ENCODE data around the gene RSRP1. TPM values are rescaled to one million over a fixed set of nuclear protein-coding genes. Genes with fewer than 3 reads are reported as not detected.
A peak's percentile ranks its signal among the peaks of the same experiment; 100 is the strongest.
"Not testable (repeated sequence)": the region's sequence is repeated elsewhere in the genome, so short reads cannot be mapped to it uniquely, and the experiment has no call there.

The RSRP1 gene, protein sequence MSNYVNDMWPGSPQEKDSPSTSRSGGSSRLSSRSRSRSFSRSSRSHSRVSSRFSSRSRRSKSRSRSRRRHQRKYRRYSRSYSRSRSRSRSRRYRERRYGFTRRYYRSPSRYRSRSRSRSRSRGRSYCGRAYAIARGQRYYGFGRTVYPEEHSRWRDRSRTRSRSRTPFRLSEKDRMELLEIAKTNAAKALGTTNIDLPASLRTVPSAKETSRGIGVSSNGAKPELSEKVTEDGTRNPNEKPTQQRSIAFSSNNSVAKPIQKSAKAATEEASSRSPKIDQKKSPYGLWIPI
- 38.7 and 42.3 TPM in 2 replicates for polyA plus RNA-seq (2014; cell fraction: cytosol; rRNA removed)
- 349 and 355 TPM in 2 replicates for polyA plus RNA-seq (2014; cell fraction: nucleus; rRNA removed)

DNA sequence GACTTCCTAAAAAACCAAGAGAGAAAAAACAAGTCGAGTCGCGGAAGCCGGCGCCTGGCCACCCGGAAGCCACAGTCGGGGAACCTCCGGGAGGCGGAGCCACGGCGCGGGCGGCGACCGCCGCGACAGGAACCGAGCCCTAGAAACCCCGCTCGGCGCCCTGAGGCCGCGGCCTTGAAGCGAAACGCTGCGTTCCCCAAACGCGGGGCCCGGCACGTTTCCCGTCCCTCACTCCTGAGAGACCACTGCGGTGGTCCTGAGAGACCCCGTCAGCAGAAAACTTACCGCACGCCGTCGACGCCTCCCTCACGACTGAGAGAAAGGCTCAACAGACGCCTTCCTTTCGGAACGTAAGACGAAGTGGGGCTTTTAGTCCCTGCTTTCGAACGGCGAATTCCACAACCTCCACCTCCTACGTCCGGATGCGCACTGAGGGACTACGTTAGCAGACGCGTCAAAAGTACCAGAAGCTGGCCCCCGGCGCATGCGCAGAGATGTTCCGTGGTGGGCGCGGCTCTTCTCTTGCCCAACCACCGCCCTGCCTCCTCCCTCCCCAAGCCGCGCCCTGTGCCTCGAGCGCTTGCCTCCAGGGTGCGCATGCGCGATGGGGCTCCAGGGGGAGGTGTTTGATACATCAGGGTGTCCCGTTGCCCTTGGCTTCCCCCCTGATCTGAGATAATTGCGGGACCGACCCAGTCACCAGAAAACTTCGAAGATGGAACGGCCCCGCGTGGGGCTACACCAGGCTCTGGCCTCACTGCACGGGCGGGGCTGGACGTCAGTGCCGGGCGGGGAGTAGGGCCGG is at the start of gene RSRP1:
TSS of gene RSRP1 (minus strand) at position 431 of the 805 bp plus-strand sequence. CDS start 491 bp downstream, outside the sequence.
- DNase-seq (ENCODE audit: low spot score) = peak; percentile 98

DNA sequence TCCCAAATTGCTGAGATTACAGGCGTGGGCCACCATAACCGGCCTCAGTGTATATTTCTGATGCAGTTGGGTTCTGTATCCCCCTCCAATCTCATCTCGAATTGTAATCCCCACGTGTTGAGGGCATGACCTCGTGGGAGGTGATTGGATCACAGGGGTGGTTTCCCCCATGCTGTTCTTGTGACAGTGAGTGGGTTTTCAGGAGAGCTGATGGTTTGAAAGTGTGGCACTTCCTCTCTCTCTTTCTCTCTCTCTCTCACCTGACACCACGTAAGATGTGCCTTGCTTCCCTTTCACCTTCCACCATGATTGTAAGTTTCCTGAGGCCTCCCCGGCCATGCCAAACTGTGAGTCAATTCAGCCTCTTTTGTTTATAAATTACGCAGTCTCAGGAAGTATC is 49.2 kb upstream of the RSRP1 start:
- not testable (repeated sequence) for DNase-seq (ENCODE audit: low spot score)

DNA sequence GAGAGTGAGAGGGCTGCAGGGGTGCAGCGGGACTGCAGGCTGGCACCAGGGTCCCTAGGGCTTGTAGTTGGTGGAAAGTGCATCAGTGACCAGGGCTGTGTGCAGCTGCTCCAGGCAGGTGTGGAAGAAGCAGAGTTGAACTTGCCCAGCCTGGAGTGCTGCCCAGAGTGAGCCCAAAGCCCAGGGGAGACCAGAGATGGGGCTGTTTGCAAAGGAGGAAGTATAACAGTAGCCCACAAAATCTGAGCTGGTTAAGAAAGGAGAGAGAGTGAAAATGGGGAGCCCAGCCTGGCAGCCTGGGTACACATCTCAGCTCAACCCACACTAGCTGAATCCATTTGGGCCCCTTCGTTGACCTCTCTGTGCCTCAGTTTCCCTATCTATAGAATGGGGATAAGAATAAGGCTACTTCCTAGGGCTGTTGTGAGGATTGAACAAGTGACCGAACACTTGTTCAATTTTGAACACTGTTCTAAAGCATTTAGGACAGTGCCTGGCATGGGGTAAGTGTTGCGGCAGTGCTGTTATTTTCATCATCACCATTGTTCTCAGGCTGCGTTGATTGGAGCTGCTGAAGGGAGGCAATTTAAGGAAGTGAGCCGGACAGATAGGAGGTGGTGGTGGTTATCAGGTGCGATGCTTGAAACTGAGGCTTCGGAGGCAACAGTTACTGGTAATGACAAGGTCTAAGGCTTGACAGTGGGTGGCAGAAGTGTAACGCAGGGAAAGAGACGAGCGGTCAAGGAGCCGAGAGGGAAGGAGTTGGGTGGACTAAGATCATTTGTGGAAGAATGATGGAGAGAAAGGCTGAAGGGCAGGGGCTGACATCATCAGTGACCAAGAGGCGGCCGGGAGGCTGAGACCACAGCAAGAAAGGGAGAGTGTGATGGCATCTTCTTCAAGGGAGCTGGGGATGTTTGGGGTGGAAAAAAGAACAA is 47.9 kb upstream of the RSRP1 start:
- DNase-seq (ENCODE audit: low spot score) = not testable (repeated sequence)

DNA sequence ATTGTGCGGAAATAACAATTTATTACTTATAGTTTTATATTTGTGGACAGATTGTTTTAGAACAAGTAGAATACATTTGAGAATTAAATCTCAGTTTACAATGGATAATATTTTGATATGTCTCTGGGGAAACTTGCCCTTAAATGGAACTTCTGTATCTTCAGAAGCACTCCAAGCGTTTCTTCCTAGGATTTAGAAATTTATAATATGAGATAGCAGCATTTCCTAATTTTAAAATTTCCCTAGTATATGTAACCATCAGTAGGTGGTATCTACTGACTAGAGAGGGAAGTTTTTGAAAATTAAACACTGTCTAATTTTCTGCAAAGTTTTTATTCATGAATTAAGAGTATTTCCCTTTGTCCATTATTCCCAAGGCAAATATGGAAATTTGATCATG is 46.2 kb upstream of the RSRP1 start:
- DNase-seq (ENCODE audit: low spot score) = not testable (repeated sequence)

DNA sequence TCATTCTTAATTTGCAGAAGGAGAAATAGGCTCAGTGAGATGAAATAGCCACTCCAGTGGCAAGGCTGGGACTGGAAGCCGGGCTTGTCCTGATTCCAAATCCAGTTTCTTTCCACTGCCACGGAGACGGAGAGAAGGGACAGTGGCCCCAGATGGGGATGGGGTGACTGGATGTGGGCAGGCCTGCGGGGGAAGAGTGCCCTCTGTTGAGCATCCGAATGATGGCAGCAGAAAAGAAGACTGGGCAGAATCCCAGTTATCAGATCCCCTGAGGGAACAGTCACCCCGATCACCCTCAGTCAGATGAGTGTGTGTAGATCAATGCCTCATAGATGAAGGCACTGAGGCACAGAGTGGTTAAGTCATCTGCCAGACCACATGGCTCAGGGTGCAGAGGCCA is 42.8 kb upstream of the RSRP1 start:
- DNase-seq (ENCODE audit: low spot score) = not testable (repeated sequence)

DNA sequence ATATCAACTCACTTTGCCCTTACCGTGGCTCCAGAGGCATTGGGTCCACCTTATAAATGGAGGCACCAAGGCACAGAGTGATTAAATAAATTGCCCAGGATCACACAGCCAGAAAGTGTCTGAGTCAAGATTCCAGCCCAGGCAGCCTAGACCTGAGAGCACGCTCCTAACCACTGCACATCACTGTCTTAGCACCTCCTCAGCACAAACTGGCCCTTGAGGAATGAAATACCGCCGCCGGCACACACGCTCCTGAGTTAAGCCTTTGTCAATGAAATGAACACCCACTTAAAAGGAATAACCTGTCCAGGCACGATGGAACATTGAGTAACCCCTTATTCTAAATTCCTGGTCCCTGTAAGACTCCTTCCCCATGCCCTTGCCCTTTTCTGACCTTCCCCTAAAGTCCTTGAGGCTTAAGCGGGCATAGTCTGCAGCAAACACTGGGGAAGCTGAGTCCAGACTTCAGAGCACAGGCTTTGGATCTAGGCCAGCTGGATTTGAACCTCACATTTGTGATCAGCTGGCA is 41.4 kb upstream of the RSRP1 start:
- DNase-seq (ENCODE audit: low spot score) = not testable (repeated sequence)

DNA sequence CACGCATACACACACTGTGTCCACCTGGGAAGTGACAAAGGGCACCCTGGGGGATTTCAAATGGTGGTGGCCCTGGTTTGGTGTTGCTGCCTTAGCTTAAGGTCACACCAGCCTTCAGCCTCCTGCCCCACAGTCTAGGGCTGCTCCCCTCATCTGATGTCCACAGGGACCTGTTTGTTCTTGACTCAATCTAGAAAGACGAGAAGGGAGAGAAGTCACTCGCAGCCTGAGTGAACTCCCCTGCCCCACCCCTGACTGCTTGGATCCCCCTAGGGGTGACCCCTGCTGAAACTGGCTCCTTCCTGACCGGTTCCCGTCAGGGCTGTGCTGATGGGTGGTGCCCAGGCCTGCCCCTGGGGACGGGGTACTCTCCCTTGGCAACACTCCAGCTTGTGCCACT is 39.9 kb upstream of the RSRP1 start:
- DNase-seq (ENCODE audit: low spot score) = not testable (repeated sequence)

DNA sequence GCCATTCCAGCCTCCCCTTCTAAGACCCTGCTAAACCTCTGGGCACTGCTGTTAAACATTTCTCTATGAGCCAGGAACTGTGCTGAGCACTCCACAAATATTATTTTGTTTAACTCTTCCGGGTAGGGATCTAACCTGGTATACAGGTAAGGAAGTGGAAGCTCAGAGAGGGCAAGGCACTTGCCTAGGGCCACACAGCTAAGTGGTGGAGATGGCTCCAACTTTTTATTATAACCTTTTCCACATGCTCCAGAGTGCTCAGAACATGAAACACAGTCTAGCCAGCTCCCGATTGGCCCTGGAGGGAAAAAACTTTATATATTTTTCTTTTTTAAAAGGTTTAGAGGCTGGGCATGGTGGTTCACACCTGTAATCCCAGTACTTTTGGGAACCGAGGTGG is 38.6 kb upstream of the RSRP1 start:
- DNase-seq (ENCODE audit: low spot score) = not testable (repeated sequence)

DNA sequence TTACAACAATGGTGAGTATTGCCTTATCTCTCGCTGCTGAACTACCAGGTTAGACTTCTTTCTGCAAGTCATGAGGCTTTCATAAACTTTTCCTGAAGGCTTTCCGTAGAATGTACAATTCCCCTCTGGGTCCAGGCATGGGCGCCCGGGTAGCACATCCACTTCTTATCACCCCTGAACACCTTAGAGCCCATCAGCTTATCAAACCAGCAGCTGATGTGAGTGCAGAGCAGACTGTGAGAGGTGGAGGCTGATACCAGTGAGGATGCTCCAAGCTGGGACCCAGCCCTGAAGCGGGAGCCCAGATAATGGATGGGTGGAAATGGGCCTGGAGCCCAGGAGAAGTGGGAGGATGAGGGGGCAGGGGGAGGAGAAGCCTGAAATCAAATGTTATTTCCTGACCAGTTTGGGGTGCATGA is 32.4 kb upstream of the RSRP1 start:
- not testable (repeated sequence) for DNase-seq (ENCODE audit: low spot score)

DNA sequence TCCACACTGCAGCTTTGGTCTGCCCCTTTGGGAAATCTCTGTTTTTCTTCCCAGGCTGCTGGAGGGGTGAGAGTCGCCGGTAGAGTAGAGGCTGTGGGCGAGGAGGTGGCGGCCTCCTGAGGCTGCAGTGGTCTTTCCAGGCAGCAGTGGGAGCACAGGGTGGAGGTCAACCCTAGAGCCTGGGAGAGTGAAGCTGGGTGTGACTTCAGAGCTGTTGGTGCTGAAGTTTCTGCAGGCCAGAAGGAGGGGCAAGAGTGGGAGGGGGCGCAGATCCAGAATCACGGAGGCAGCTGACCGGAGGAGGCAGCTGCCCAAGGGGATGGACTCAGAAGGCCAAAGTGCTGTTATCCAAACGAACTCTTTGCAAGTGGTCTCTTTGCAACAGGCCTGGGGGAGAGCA is 31.5 kb upstream of the RSRP1 start:
- DNase-seq (ENCODE audit: low spot score) = not testable (repeated sequence)

DNA sequence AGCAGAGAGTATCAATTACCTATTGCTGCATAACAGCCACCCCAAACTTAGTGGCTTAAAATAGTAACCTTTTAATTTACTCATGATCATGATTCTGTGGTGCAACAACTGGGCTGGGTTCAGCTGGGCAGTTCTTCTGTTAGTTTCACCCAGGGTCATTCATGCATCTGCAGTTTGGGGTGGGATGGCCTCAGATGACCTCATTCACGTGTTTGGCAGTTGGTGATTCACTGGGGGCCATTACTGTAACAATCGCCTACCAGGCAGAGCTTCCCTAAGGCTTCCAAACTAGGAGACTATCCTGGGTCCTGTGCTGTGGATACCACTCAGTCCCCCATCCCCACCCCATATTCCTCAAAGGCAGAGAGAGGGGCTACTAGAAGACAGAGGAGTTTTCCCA is 31.1 kb upstream of the RSRP1 start:
- DNase-seq (ENCODE audit: low spot score) = not testable (repeated sequence)

DNA sequence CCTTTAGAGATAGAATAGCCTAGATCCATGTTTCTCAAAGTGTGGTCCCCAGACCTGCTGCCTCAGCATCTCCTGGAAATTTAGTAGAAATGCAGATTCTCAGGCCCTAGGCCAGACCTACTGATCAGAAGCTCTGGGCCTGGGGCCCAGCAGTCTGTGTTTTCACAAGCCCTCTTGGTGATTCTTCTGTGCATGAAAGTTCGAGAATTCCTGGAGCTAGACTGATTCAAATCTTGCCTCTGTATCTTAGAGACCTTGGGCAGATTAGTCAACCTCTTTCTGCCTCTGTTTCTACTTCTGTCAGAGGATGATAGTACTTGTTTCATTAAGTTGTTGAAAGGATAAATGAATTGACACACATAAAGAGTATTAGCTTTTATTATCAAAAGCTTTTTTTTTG is 30.0 kb upstream of the RSRP1 start:
- DNase-seq (ENCODE audit: low spot score) = not testable (repeated sequence)

DNA sequence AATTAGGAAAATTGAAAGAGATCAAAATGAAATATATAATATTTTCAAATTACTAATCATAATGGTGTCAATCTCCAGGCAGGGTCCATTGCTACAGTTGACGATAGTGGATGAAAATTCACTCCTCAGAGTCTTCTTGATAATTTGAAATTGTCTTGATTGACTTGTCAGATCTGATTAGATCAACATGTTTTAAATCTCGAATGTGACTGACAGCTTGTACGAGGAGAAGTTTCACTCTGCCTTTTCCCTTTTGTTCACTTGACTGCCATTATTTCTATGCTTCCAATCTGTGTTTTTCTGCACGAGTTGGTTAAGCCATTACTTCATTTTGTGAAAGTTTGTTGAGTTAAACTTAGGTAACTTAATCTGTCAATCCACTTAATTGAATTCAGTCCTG is 28.4 kb upstream of the RSRP1 start:
- DNase-seq (ENCODE audit: low spot score) = not testable (repeated sequence)

DNA sequence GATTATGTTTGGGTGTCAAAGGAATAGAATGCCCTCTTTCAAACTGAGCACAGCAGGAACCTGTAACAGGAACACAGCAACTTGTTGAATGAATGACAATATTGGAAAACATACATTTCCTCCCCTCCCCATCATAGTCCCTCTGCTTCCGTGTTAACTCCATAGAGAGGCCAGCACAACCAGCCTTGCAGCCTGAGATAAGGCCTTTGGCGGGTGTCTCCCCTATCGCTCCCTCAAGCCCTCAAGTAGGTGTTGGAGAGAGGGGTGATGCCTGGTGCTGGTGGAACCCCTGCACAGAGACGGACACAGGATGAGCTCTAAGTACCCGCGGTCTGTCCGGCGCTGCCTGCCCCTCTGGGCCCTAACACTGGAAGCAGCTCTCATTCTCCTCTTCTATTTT is 25.0 kb upstream of the RSRP1 start, which contains the start of gene RHD:
TSS of gene RHD (plus strand) at position 272 of the 400 bp plus-strand sequence. CDS start at position 311, 39 bp downstream.
- not testable (repeated sequence) for DNase-seq (ENCODE audit: low spot score)

DNA sequence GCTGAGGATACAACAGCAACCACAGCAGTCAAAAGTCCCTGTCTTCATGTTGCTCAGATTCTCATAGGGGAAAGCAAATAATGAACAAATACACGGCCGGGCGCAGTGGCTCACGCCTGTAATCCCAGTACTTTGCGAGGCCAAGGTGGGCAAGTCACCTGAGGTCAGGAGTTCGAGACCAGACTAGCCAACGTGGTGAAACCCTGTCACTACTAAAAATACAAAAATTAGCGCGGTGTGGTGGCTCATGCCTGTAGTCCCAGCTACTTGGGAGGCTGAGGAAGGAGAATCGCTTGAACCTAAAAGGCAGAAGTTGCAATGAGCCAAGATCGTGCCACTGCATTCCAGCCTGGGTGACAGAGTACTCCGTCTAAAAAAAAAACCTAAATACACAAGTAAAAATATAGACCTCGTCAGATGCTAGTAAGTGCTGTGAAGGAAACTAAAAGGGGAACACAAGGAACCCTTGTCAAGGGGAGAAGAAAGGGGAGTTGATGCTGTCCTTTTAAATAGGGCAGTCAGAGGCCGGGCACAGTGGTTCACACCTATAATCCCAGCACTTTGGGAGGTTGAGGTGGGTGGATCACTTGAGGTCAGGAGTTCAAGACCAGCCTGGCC is 21.0 kb upstream of the RSRP1 start:
- not testable (repeated sequence) for DNase-seq (ENCODE audit: low spot score)

DNA sequence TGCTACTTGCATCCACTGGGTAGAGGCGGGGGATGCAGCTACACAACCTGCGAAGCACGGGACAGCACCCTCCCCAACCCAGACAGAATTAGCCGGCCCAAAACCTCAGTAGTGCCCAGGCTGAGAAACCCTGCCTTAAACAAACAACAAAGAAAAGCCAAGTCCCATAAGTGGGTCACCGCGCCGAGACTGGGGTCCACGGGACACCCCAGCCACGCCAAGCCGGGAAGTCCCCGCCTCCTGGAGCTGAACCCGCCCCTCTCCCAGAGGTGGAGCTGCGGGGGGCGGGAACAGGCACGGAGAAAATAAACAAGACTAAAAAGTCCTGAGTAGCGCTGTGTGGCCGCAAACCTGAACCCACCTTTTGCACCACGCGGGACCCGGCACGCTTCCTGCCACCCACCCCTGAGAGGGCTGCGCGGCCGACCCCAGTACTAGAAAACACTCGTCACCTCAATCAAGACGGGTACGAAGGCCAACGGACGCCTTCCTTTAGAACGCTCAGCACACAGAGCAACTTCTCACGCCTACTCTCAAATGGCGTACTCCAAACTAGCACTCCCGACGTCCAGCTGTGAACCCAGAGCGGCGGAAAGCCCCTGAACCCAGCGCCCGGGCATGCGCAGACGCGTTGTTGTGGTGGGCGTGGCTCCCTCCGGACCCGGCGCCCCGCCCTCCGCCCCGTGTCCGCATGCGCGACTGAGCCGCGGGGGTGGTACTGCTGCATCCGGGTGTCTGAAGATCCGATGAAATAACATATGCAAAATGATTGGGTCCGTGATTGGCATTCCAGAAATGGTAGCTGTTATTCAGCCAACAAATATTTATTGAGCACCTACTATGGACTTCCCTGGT is 20.3 kb upstream of the RSRP1 start:
- peak; percentile 50 for DNase-seq (ENCODE audit: low spot score)

DNA sequence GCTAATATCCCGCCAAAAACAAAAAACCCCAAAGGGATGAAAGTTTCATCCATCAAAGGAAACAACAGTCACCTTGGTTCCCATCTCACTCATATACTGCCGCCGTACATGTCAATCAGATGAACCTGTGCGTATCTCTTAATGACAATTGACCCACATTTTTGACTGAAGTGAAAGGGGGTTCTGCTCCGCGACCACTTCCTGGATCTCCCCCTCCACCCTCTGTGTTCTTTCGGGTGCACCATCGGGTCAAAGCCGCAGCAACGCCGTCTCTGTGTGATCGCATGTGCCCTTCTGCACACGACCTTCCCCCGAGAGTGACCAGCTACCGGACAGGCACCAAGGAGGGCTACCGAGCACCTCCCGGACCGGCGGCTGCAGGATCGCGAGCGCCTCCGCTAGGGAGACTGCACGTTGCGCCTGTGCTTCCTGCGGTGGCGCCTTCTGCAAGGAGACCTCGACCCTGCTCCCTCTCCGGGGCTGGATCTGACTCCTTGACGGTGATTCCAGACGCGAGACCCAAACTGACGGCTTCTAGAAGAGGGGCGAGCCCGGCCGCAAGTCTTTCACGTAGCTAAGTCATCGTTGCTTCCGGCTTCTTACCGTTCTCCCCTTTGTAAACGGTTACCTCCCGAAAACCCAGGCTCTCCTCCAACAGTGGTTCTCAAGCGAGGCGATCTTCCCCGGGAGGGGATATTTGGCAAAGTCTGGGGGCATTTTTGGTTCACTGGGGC is 19.5 kb upstream of the RSRP1 start:
- DNase-seq (ENCODE audit: low spot score) = not testable (repeated sequence)

DNA sequence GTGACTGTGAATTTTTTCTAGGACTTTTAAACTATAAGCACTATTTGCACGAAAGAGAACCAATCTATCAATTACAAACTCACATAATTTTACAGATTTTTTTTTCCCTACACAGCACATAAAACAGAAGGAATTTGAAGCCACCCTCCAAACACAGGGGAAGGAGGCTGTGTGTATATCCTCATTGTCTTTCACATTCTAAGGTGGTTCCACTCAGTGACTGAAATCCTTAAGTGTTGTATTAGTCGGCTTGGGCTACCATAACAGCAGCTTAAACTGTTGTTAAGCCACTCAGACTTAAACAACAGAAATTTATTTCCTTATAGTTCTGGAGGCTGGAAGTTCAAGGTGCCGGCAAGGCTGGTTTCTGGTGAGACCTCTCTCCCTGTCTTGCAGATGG is 13.1 kb upstream of the RSRP1 start:
- not testable (repeated sequence) for DNase-seq (ENCODE audit: low spot score)

DNA sequence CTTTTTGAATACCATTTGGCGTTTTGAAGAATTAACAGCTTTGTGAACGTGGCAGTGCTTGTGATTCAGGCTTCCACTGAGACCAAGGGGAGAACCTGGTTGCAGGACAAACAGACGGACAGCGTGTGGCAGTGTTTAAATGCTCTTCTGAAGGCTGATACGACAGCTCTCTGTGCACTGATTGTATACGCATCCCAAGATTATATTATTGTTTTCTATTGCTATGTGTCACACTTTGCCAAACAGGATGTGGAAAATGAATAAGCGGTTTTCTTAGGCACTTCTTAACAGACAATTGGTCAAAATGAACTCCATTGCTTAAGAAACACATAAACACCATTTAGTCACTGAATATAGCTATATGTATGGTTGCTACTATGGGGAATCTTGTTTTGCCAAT is 12.6 kb upstream of the RSRP1 start:
- not testable (repeated sequence) for DNase-seq (ENCODE audit: low spot score)

Data from SK-N-DZ (cell line).